ENCODE data around the gene DPYD. TPM values are rescaled to one million over a fixed set of nuclear protein-coding genes. Genes with fewer than 3 reads are reported as not detected.

DPYD gene
- total and polyA plus RNA-seq, 7 donors = 2.5 to 7.3 (median 5.1) TPM

DNA sequence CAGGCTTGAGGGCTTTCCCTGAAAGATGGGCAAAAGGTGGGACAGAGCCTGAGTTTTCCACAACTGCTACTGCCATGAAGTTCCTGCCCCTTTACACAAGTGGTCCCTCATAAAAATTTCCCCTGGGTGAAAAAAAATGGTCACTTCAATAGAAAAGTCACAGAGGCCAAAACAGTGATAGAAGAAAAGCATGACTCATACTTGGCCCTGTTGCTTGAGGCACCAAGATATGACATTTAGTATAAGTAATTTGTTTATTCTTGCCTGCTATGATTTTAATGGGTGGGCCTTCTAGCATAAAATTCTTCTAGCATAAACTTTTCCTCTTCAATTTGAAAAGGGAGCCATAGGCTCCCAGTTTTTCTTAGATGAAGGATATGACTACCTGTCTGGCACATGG, 280.2 kb downstream of the DPYD start:
- DNase-seq (no peak), ATAC-seq (no peak)
- H3K9me3 ChIP-seq = peaks cover 8% of the 10 kb centered on the region
- H3K27ac ChIP-seq = no peak overlapping the region
- intact Hi-C loops (cut with DNase I) = no loop called here
- H3K4me1 ChIP-seq = no peaks in the 10 kb centered on the region
- TF ChIP-seq, protein P1, sequence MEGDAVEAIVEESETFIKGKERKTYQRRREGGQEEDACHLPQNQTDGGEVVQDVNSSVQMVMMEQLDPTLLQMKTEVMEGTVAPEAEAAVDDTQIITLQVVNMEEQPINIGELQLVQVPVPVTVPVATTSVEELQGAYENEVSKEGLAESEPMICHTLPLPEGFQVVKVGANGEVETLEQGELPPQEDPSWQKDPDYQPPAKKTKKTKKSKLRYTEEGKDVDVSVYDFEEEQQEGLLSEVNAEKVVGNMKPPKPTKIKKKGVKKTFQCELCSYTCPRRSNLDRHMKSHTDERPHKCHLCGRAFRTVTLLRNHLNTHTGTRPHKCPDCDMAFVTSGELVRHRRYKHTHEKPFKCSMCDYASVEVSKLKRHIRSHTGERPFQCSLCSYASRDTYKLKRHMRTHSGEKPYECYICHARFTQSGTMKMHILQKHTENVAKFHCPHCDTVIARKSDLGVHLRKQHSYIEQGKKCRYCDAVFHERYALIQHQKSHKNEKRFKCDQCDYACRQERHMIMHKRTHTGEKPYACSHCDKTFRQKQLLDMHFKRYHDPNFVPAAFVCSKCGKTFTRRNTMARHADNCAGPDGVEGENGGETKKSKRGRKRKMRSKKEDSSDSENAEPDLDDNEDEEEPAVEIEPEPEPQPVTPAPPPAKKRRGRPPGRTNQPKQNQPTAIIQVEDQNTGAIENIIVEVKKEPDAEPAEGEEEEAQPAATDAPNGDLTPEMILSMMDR (IDR thresholded peaks at IDR 0.05) = no peak
- no peaks in the 10 kb centered on the region for H3K36me3 ChIP-seq (ENCODE audit: insufficient read depth in 1 of 2, low read depth in 1 of 2)
- H3K4me3 ChIP-seq = no peak overlapping the region
- H3K27me3 ChIP-seq (ENCODE audit: insufficient read depth in 3 of 3, low read length in 2 of 3) = no peaks in the 10 kb centered on the region

DNA sequence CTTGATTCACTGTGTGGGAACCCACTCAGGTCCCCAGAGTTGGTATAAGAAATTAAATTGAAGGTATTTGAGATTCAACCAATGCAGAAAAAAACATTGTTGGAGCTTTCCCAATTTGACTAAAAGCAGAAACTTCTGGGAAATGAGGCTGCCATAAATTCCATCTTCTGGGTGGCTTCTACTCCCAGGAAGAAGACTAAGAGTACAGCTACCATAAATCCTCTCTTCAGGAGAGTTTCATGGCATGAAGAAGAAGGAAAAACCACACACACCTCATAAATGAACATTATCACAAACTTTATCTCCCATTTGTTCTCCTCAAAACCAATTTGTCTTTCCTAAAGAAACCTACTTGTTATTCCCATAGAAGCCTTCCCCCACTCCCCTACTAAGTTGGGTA, 283.9 kb downstream of the DPYD start:
- Histone ChIP-seq H3K27ac (no peak overlapping the region), H3K4me3 (no peak overlapping the region), H3K27me3 (ENCODE audit: insufficient read depth in 3 of 3, low read length in 2 of 3) (no peaks in the 10 kb centered on the region), H3K36me3 (ENCODE audit: insufficient read depth in 1 of 2, low read depth in 1 of 2) (no peaks in the 10 kb centered on the region), H3K4me1 (no peaks in the 10 kb centered on the region), H3K9me3 (no peaks in the 10 kb centered on the region)
- DNase-seq = no peak
- TF ChIP-seq, protein P1 (IDR thresholded peaks at IDR 0.05) = no peak
- no peak for ATAC-seq
- intact Hi-C loops (cut with DNase I) = no loop called here

DNA sequence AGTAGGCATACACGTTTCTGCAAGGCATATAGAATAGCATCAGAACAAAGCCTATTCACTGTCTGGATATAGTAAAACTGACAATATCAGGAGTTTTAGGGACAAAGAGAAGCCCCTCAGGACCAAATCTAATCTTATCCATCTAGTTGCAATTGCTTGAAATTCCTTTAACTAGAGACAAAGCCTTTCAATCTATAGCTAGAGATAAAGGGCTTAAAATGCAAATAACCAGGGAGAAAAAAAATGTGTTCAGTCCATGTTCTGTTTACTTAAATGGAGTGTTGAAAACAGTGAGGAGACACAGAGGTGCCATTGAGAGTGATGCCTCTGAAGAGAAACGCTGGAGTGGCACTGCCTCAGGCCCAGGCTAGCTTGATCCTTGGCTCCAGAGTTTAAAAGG, 286.1 kb downstream of the DPYD start:
- Histone ChIP-seq H3K4me1 (no peaks in the 10 kb centered on the region), H3K9me3 (no peaks in the 10 kb centered on the region), H3K36me3 (ENCODE audit: insufficient read depth in 1 of 2, low read depth in 1 of 2) (no peaks in the 10 kb centered on the region), H3K4me3 (no peak overlapping the region), H3K27ac (no peak overlapping the region), H3K27me3 (ENCODE audit: insufficient read depth in 3 of 3, low read length in 2 of 3) (no peaks in the 10 kb centered on the region)
- DNase-seq = no peak
- TF ChIP-seq, protein P1 (IDR thresholded peaks at IDR 0.05) = no peak
- WGBS, 3 donors = 91 to 93% (median 92%) methylated on average over 2 of the region's 2 CpGs
- intact Hi-C loops (cut with DNase I) = no loop called here
- no peak for ATAC-seq

DNA sequence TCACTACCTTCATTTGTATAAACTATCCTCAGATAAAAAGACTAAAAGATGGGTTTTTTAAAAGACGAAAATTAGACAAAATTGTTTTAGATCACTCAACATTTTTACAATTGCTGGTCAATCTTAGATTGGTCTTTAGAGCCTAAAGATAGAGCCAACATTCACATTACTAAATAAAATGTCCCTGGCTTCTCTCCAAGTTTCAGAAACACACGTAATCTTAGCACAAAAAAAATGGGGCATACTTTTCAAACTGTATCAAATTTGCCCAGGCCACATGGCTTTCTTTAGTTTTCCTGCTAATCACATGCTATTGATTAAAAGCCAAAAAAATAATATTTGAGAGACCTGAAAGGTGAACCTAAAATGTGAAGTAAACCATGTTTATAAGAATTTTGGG, 288.1 kb downstream of the DPYD start:
- TF ChIP-seq, protein P1 (IDR thresholded peaks at IDR 0.05) = no peak
- Histone ChIP-seq H3K4me3 (no peak overlapping the region), H3K9me3 (no peaks in the 10 kb centered on the region), H3K36me3 (ENCODE audit: insufficient read depth in 1 of 2, low read depth in 1 of 2) (no peaks in the 10 kb centered on the region), H3K27me3 (ENCODE audit: insufficient read depth in 3 of 3, low read length in 2 of 3) (no peaks in the 10 kb centered on the region), H3K27ac (no peak overlapping the region), H3K4me1 (no peaks in the 10 kb centered on the region)
- WGBS, 3 donors = 59 to 75% (median 64%) methylated on average over 2 of the region's 2 CpGs
- no peak for DNase-seq
- intact Hi-C loops (cut with DNase I) = no loop called here
- no peak for ATAC-seq

DNA sequence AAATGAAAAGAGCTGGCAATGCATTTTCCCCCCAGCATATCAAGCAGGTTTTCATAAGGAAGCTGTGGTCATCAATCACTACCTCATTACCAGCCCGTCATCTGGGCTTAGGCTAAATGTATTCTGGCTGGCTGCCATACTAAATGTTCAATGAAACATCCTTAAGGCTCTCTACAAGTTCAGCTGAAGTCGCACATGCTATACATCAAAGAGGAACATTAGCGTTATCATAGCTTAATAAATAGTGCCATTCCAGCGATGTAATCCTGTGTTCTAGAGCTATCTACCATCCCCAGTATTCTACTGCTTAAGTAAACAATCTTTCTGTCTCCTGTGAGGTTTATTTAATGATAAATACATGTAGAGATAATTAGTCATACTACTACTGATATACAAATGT, 288.8 kb downstream of the DPYD start:
- intact Hi-C loops (cut with DNase I) = no loop called here
- H3K9me3 ChIP-seq = no peaks in the 10 kb centered on the region
- no peak for DNase-seq
- H3K4me3 ChIP-seq = no peak overlapping the region
- TF ChIP-seq, protein P1 (IDR thresholded peaks at IDR 0.05) = no peak
- no peaks in the 10 kb centered on the region for H3K36me3 ChIP-seq (ENCODE audit: insufficient read depth in 1 of 2, low read depth in 1 of 2)
- WGBS, 3 donors = 58 to 63% (median 61%) methylated on average over 4 of the region's 4 CpGs
- no peak for ATAC-seq
- H3K4me1 ChIP-seq = no peaks in the 10 kb centered on the region
- no peak overlapping the region for H3K27ac ChIP-seq
- no peaks in the 10 kb centered on the region for H3K27me3 ChIP-seq (ENCODE audit: insufficient read depth in 3 of 3, low read length in 2 of 3)

Data from psoas muscle (tissue), 8 donors.